SKM-1 treated with dmso at 0.1 percent for 144 hours (cell line): ENCODE results near the gene PATJ.
"Not testable (repeated sequence)": the region's sequence is repeated elsewhere in the genome, so short reads cannot be mapped to it uniquely, and the experiment has no call there.

Experiments used
- DNase-seq: peaks from one replicate; lab custom pipeline; 2025; ENCODE audit not compliant: unreplicated experiment; lab: John Stamatoyannopoulos, UW

Gene PATJ

DNA sequence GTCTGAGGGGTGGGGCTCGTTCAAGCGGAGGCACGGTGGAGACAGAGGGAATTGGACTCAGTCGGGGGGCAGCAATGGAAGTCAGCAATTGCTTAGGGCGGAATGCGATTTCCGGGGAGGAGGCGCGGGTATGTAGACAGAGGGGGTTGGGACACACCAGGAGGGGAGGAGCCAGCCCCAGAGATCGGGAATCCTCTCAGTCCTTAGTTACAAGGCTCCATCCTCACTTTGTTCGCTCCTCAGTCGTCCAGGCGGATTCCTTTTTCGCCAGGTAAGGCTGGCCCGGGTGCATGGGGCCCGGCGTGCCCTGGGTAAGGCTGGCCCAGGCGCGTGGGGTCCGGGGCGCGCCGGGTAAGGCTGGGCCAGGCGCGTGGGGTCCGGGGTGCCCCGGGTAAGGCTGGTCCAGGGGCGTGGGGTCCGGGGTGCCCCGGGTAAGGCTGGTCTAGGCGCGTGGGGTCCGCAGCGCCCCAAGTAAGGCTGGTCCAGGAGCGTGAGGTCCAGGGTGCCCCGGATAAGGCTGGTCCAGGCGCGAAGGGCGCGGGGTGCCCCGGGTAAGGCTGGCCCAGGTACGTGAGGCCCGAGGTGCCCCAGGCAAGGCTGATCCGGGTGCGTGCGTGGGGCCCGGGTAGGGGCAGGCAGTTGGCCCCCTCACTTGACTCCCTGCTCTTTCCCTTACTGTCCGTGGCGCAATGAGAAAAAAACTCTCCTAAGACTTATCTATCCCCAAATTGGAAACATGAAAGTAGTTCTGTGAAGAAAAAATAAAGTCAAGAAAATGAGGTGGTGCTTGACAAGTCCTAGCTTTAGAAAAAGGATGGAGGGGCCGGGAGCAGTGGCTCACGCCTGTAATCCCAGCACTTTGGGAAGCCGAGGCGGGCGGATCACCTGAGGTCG is 452.6 kb downstream of the PATJ start, which contains the start of gene L1TD1:
Gene L1TD1, plus strand, starts transcription at position 199 of the 894 bp plus-strand sequence. CDS start 11,780 bp downstream, outside the sequence.
- no peak for DNase-seq

- no peak for DNase-seq
Observed at GRCh38 chr1:62196086-62196690, 453.9 kb downstream of the PATJ start.

DNA sequence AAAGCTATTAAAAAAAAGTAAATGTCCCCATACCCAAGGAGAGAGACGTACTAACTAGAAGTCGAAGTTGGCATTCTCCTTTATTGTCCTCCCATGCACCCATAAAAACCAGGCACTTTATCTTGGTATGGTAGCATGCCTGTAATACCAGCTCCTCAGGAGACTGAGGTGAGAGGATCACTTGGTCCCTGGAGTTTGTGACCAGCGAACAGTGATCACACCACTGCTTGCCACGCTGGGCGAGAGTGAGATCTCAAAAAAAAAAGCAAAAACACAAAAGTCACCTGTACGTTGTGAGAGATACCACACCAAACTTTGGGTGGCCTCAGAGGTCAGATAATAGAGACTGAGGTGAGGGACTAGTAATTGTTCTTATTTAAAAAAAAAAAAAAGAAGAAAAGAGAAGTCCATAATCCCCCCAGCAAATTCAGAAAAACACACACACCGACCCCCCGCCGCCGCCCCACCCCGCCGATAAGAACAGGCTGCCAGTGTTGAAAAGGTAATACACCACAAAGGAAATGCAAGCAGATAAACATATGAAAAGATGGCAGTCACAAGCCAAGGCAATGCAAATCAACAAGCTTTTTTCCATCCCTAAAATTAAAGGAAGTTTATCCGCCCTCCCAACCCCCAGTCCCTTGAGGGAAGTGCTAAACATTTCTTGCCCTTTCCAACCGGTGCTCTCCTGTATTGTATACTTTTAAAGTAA is 455.9 kb downstream of the PATJ start:
- no peak for DNase-seq

DNA sequence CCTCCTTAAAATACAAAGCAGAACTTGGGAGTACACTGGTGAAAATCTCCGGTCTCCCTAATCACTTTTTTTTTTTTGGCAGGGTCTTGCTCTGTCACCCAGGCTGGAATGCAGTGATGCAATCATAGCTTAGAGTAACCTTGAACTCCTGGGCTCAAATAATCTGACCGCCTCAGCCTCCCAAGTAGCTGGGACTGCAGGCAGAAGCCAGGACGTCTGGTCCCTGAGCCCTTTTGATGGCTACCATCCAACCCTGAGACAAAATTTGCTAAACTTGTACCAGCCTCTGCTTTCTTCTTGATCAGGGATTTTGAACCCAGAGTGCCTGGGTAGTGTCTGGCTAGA is 456.5 kb downstream of the PATJ start:
- no peak for DNase-seq

GRCh38 chr1:62207187-62207586 is 464.9 kb downstream of the PATJ start:
- DNase-seq, result no peak

DNA sequence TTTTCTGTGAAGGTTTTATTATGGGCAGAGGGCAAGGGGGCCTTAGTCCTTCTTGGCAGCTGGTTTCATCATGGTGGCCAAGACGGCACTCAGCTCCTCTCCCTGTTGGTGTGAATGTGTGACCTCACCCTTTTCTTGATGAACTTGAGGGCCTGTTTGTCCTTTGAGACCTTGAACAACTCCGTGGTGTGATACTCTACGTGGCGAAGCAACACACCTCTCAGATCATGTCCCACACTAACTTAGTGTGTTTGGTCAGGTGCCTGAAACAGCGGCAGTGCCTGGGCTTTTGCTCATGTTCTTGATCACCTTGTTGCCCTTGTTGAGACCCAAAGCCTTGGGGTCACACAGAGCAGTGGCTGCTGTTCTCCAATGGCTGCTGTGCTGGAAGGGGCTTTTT is 465.8 kb downstream of the PATJ start:
- DNase-seq, result no peak

DNA sequence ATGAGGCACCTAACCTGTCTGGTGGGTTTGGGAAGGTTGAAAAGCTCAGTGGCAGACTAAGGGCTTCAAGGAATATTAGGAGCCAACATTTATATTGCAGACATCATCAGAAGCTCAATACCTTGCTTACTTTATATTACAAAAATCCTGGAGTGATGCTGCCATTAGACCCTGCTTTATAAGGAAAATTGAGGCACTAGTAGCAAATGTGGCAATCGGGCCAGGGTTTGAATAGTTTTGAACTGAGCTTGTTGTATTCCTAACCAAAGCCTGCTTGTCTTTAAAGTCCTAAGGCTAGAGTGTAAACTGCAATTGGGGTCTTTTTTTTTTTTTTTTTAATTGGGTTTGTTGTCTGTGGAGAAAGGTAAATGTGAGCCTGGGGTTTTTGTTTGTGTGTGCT is 466.7 kb downstream of the PATJ start:
- no peak for DNase-seq

DNA sequence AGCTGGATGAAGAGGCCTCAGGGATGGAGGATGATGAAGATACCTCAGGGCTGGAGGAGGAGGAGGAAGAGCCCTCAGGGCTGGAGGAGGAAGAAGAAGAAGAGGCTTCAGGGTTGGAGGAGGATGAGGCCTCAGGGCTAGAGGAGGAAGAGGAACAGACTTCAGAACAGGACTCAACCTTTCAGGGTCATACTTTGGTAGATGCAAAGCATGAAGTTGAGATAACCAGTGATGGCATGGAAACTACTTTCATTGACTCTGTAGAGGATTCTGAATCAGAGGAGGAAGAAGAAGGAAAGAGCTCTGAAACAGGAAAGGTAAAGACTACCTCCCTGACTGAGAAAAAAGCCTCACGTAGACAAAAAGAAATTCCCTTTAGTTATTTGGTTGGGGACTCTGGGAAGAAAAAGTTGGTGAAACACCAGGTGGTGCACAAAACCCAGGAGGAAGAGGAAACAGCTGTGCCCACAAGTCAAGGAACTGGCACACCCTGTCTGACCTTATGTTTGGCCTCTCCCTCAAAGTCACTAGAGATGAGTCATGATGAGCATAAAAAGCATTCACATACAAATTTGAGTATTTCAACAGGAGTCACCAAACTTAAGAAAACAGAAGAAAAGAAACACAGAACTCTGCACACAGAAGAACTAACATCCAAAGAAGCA is 467.8 kb downstream of the PATJ start:
- peak; percentile 15 for DNase-seq

DNA sequence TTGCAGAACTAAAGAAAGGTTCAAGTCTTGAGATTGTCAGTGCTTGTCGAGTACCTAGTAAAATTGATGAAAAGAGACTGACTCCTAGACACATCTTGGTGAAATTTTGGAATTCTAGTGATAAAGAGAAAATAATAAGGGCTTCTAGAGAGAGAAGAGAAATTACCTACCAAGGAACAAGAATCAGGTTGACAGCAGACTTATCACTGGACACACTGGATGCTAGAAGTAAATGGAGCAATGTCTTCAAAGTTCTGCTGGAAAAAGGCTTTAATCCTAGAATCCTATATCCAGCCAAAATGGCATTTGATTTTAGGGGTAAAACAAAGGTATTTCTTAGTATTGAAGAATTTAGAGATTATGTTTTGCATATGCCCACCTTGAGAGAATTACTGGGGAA is 468.7 kb downstream of the PATJ start:
- no peak for DNase-seq

DNA sequence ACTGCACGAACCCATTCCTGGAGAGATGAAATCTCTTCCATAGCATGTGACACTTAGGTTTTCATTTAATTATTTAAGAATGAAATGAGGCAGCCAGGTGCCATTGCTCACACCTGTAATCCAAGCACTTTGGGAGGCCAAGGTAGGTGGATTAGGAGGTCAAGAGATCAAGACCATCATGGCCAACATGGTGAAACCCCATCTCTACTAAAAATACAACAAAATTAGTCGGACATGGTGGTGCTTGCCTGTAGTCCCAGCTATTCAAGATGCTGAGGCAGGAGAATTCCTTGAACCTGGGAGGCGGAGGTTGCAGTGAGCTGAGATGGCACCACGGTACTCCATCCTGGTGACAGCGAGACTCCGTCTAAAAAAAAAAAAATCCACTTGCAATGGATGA is 470.1 kb downstream of the PATJ start:
- no peak for DNase-seq

DNA sequence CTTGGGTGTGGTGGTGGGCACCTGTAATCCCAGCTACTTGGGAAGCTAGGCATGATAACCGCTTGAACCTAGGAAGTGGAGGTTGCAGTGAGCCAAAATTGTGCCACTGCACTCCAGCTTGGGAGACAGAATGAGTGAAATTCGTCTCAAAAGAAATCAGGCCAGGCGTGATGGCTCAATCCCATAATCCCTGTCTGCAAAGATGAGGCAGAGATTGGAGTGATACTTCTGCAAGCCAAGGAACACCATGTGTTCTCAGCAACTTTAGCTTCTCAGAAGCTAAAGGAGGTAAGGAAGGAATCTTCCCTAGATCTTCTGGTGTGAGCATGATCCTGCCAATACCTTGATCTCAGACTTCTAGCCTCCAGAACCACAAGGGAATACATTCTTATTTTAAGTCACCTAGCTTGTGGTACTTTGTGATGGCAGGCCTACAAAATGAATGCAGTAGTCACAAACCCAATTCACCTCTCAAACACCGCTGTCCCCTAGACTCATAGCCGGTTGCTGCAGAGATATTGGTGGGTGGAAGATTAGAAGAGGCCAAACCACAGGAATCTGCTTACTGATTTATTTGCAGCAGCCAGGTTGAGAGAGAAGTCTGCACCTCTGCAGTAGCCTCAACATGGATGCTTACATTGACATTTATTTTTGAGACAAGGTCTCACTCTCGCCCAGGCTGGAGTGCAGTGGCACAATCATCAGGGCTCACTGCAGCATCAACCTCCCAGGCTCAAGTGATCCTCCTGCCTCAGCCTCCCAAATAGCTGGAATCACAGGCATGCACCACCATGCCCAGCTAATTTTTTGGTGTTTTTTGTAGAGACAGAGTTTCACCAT is 471.0 kb downstream of the PATJ start:
- no peak for DNase-seq

DNA sequence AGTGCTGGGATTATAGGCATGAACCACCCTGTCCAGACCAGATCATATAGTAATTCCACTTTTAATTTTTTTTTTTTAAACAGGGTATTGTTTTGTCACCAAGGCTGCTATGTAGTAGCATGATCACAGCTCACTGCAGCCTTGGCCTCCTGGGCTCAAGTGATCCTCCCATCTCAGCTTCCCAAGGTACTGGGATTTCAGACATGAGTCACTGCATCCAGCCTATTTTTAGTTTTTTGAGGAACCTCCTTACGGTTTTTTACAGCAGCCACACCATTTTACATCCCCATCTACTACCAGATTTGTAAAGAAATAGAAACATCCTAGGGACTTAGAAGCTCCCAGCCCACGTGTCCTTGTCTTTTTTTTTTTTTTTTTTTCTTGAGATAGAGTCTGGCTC is 476.3 kb downstream of the PATJ start:
- DNase-seq, result no peak

DNA sequence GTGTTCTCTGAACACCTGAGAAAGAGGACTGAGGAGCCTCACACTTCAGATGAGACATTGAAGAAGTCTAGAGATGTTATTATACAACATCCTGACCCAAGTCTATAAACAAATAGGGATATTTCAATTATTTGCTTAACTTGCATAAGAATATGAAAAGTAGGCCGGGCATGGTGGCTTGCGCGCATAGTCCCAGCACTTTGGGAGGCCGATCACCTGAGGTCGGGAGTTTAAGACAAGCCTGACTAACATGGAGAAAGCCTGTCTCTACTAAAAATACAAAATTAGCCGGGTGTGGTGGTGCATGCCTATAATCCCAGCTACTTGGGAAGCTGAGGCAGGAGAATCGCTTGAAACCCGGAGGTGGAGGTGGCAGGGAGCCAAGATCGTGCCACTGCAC is 478.2 kb downstream of the PATJ start:
- not testable (repeated sequence) for DNase-seq

GRCh38 chr1:62221171-62221570 is 478.9 kb downstream of the PATJ start:
- no peak for DNase-seq

DNA sequence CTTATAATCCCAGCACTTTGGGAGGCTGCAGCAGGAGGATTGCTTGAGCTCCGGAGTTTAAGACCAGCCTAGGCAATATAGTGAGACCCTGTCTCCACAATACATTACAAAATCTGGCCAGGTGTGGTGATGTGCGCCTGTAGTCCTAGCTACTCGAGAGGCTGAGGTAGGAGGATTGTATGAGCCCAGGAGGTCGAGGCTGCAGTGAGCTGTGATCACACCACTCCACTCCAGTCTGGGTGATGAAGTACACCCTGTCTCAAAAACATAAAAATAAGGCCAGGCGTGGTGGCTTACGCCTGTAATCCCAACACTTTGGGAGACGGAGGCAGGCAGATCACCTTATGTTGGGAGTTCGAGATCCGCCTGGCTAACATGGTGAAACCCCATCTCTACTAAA is 480.0 kb downstream of the PATJ start:
- no peak for DNase-seq

GRCh38 chr1:62224182-62224581 is 481.9 kb downstream of the PATJ start:
- DNase-seq, result no peak

DNA sequence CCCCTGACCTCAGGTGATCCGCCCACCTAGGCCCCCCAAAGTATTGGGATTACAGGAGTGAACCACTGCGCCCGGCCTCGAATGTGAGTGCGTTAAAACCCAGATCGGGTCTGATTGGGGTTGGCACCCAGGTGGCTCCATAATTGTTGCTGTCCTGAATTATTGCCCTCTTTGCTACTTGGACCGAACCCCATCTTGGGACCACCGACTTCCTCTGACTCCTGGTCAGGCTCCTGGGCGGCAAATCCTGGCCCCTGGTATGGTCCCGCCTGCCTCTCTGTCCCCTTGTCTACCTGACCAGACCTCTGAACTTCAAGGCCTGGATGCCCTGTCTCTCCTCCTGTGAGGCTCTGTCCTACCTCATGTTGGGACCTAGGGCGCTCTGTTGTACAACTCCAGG is 485.2 kb downstream of the PATJ start:
- no peak for DNase-seq
